ENCODE results near the gene IFNE. TPM values are rescaled to one million over a fixed set of nuclear protein-coding genes. Genes with fewer than 3 reads are reported as not detected.
"Not testable (repeated sequence)": the region's sequence is repeated elsewhere in the genome, so short reads cannot be mapped to it uniquely, and the experiment has no call there.

IFNE gene
- total RNA-seq, 1 donor from 2014 or later = not detected

GRCh38 chr9:21452681-21453080, 29.4 kb downstream of the IFNE start:
- Histone ChIP-seq H3K4me1 (no peaks in the 10 kb centered on the region), H3K27me3 (no peaks in the 10 kb centered on the region), H3K36me3 (no peaks in the 10 kb centered on the region), H3K27ac (no peak overlapping the region), H3K4me3 (no peak overlapping the region), H3K9me3 (no peaks in the 10 kb centered on the region)
- no peak for TF ChIP-seq CTCF (IDR thresholded peaks at IDR 0.05)
- intact Hi-C loops (cut with DNase I) = no loop called here
- DNase-seq (ENCODE audit: low spot score in 2 of 2) = no peak

DNA sequence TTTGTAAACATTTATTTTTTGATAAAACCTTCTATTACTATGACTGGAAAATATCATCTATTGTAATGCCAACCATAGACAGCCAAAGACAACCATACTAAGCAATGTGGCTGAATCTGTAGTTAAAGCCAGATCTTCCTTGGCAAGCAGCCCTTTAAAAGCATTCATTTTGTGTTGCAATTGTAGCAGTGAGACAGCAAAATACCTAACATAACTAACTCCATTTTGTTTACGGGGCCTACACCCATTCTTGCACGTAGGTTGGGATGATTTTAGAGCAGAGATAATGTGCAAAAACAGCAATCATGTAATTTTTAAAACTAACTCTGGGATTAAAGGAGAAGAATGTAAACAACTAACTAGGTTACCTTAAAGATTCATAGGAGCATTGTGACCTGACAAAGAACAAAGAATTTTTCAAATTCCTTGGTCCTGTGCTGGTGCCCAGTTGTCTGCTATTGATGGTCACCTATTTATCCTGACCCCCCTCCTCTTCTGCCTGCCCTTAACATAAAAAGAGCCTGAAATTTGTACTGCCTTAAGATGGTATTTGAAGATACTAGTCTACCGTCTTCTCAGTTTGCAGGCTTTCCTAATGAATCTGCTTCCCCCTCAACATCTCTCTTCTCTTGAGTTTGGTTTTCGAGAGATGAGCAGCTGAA, 31.2 kb downstream of the IFNE start:
- H3K4me1 ChIP-seq = no peaks in the 10 kb centered on the region
- H3K9me3 ChIP-seq = no peaks in the 10 kb centered on the region
- no peak overlapping the region for H3K4me3 ChIP-seq
- no peaks in the 10 kb centered on the region for H3K27me3 ChIP-seq
- H3K27ac ChIP-seq = no peak overlapping the region
- no peak for DNase-seq (ENCODE audit: low spot score in 2 of 2)
- intact Hi-C loops (cut with DNase I) = no loop called here
- TF ChIP-seq CTCF (IDR thresholded peaks at IDR 0.05) = no peak
- no peaks in the 10 kb centered on the region for H3K36me3 ChIP-seq

DNA sequence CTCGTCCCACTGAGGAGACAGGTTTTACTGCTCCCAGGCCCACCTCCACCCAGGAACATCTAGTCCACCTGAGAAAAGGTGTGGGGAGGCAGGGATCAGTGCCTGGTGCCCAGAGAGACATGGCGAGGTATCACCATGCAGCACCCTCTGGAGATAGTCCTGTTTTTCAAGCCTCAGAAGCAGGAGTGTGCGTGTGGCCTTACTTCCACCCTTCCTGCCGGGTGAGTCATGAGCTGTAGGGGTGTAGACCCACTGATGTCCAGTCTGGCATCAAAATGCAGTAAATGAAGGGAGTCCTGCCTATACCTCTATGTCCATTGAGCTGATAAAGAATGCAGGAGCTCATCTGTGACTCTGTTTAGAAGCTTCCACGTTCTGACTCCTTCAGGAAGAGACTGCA, 32.8 kb downstream of the IFNE start:
- intact Hi-C loops (cut with DNase I); H3K36me3 ChIP-seq; DNase-seq (ENCODE audit: low spot score in 2 of 2); H3K4me3 ChIP-seq; H3K9me3 ChIP-seq; H3K27me3 ChIP-seq; H3K4me1 ChIP-seq; H3K27ac ChIP-seq: not testable (repeated sequence)

DNA sequence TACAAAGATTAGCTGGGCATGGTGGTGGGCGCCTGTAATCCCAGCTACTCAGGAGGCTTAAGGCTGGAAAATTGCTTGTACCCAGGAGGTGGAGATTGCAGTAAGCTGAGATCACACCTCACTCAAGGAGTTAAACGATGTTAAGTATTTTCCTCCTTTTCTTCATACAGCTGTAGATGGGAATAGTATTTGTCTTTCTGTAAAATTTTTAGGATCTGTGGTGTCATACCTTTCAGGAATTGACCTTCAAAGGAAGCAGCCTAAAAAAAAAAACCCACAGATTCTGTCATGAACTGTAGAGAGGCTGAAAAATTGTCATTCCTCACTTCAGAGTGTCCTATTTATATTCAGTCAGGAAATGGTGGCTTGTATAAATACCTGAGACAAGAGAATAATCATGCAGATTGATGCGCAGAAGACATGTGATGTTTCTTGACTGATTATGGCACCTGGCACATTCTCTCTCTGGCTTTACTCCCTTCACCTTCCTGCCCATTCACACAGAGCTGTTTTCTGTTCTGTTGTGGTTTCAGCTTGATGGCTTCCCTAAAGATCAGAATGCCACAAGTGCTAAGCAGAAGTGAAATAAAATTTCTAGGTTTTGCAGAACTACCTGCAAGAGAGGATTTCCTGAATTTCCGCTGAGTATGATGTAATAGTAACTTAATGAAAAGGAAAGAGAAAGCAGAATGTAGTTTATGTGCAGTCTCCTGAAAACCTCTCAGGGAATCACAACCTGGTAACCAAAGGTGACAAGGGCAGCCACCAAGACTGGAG, 38.1 kb downstream of the IFNE start:
- Histone ChIP-seq H3K9me3 (no peaks in the 10 kb centered on the region), H3K27ac (no peak overlapping the region), H3K4me3 (no peak overlapping the region), H3K27me3 (no peaks in the 10 kb centered on the region), H3K36me3 (no peaks in the 10 kb centered on the region), H3K4me1 (no peaks in the 10 kb centered on the region)
- no peak for TF ChIP-seq CTCF (IDR thresholded peaks at IDR 0.05)
- no peak for DNase-seq (ENCODE audit: low spot score in 2 of 2)
- intact Hi-C loops (cut with DNase I) = no loop called here

DNA sequence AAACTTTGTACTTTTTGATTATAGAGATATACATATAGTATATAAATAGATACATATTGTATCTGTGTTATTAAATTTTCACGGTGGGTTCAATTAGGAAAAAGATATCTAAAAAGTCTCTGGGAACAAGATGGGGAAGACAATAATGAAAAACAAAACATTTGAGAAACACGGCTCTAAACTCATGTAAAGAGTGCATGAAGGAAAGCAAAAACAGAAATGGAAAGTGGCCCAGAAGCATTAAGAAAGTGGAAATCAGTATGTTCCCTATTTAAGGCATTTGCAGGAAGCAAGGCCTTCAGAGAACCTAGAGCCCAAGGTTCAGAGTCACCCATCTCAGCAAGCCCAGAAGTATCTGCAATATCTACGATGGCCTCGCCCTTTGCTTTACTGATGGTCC, 42.0 kb downstream of the IFNE start, which contains the start of gene IFNA1:
Gene IFNA1 (plus strand): TSS at position 301 of the 400 bp plus-strand sequence. CDS start 69 bp downstream, at position 370.
- intact Hi-C loops (cut with DNase I) = no loop called here
- no peak within 1 kb of the TSS for H3K27ac ChIP-seq
- no peak for TF ChIP-seq CTCF (IDR thresholded peaks at IDR 0.05)
- no peaks in the 10 kb centered on the region for H3K4me1 ChIP-seq
- H3K4me3 ChIP-seq = no peak within 1 kb of the TSS
- no peaks in the 10 kb centered on the region for H3K27me3 ChIP-seq
- DNase-seq (ENCODE audit: low spot score in 2 of 2) = no peak
- H3K9me3 ChIP-seq = no peaks in the 10 kb centered on the region
- H3K36me3 ChIP-seq = no peaks in the 10 kb centered on the region

- DNase-seq (ENCODE audit: low spot score in 2 of 2); H3K4me3 ChIP-seq; H3K36me3 ChIP-seq; H3K4me1 ChIP-seq; H3K27me3 ChIP-seq; intact Hi-C loops (cut with DNase I); H3K9me3 ChIP-seq; H3K27ac ChIP-seq: not testable (repeated sequence)
Observed at GRCh38 chr9:21435015-21435383, 47.1 kb downstream of the IFNE start.
